Endodermal cell (in vitro differentiated cells): Measurements from ENCODE around the gene KLHL33. TPM values are rescaled to one million over a fixed set of nuclear protein-coding genes. Genes with fewer than 3 reads are reported as not detected.

Source experiments
- DNase-seq: peaks from one replicate; pipeline ENCODE4 v3.0.0-alpha.2; 2017
- H3K27ac ChIP-seq: 2 replicates; pipeline ENCODE4 v1.5.1; 2013; ENCODE audit warnings: mild to moderate bottlenecking, low read depth, low read length, moderate library complexity
- H3K27me3 ChIP-seq: 2 replicates; pipeline ENCODE4 v1.6.1; 2013; ENCODE audit warnings: mild to moderate bottlenecking, low read length, moderate library complexity; ENCODE audit not compliant: insufficient read depth, control insufficient read depth, poor library complexity, severe bottlenecking
- H3K36me3 ChIP-seq: 2 replicates; pipeline ENCODE4 v1.7.0; 2013; ENCODE audit warnings: mild to moderate bottlenecking, low read length, moderate library complexity; ENCODE audit not compliant: control insufficient read depth, insufficient read depth
- H3K4me1 ChIP-seq: one replicate; pipeline ENCODE4 v1.7.0; 2013; ENCODE audit warnings: low read length; ENCODE audit not compliant: control insufficient read depth, insufficient read depth
- H3K4me3 ChIP-seq: 2 replicates; pipeline ENCODE4 v1.5.1; 2013; ENCODE audit warnings: mild to moderate bottlenecking, low read length, moderate library complexity
- H3K9ac ChIP-seq: 2 replicates; pipeline ENCODE4 v1.6.1; 2013; ENCODE audit warnings: mild to moderate bottlenecking, low read length, moderate library complexity; ENCODE audit not compliant: poor library complexity, severe bottlenecking; ENCODE audit errors: extremely low read depth
- H3K9me3 ChIP-seq: 2 replicates; pipeline ENCODE4 v1.6.1; 2013; ENCODE audit warnings: mild to moderate bottlenecking, low read length, moderate library complexity; ENCODE audit not compliant: control insufficient read depth
- H3K27ac Mint-ChIP-seq: 2 replicates; pipeline ENCODE4 v1.8.0; 2020; ENCODE audit warnings: mixed read lengths
- H3K27me3 Mint-ChIP-seq: 2 replicates; pipeline ENCODE4 v1.8.0; 2021; ENCODE audit warnings: mild to moderate bottlenecking, mixed read lengths; ENCODE audit not compliant: insufficient read depth
- H3K36me3 Mint-ChIP-seq: 2 replicates; pipeline ENCODE4 v1.8.0; 2020; ENCODE audit warnings: low read depth, mixed read lengths
- H3K4me1 Mint-ChIP-seq: 2 replicates; pipeline ENCODE4 v1.8.0; 2020; ENCODE audit warnings: mixed read lengths
- H3K4me3 Mint-ChIP-seq: 2 replicates; pipeline ENCODE4 v1.8.0; 2020; ENCODE audit warnings: mild to moderate bottlenecking, moderate library complexity, mixed read lengths
- H3K9me3 Mint-ChIP-seq: 2 replicates; pipeline ENCODE4 v1.8.0; 2020; ENCODE audit warnings: mild to moderate bottlenecking, mixed read lengths
- WGBS, 2 experiments: methylation state at CpG; one replicate each; pipeline versions ENCODE4 v1.1.5 to v1.1.7; 2013; ENCODE audit warnings: missing lambda C conversion rate in 2 of 2, mixed read lengths in 1 of 2; ENCODE audit not compliant: insufficient coverage in 1 of 2, insufficient read length in 1 of 2; 5-methylcytosine and 5-hydroxymethylcytosine counted together
- long read RNA-seq, 4 experiments: library from polyadenylated mRNA in 2 of 4; library from RNA in 1 of 4; library from capped mRNA in 1 of 4; stranded (forward) in 3 of 4; unstranded in 1 of 4; transcript quantifications; one replicate each; pipeline ENCODE4 v2.0.0, GENCODE V29; 2020 to 2021; ENCODE audit warnings: inconsistent platforms in 1 of 4
- polyA plus RNA-seq, 2 experiments: library from polyadenylated mRNA; stranded (reverse); fragments of 50-300 nt; gene quantifications; one replicate each; pipeline ENCODE4 v1.2.3, GENCODE V29; 2013
- total RNA-seq, 2 donors: library from RNA; stranded (reverse); fragmentation: NEBNext Ultra II Directional in 1 of 2; extraction: Animal tissue kit (Norgen Biotek cat#: 25700) in 1 of 2; gene quantifications; 2 replicates in 1 of 2; 3 replicates in 1 of 2; pipeline ENCODE4 v1.2.1, GENCODE V29; 2021
- TF ChIP-seq, protein P1 (sequence below): fragments of 200-600 bp; sonication (generic); conservative IDR thresholded peaks from 2 replicates; pipeline ENCODE4 v1.5.0; 2021; ENCODE audit warnings: antibody characterized with exemption, mild to moderate bottlenecking

KLHL33 gene, protein sequence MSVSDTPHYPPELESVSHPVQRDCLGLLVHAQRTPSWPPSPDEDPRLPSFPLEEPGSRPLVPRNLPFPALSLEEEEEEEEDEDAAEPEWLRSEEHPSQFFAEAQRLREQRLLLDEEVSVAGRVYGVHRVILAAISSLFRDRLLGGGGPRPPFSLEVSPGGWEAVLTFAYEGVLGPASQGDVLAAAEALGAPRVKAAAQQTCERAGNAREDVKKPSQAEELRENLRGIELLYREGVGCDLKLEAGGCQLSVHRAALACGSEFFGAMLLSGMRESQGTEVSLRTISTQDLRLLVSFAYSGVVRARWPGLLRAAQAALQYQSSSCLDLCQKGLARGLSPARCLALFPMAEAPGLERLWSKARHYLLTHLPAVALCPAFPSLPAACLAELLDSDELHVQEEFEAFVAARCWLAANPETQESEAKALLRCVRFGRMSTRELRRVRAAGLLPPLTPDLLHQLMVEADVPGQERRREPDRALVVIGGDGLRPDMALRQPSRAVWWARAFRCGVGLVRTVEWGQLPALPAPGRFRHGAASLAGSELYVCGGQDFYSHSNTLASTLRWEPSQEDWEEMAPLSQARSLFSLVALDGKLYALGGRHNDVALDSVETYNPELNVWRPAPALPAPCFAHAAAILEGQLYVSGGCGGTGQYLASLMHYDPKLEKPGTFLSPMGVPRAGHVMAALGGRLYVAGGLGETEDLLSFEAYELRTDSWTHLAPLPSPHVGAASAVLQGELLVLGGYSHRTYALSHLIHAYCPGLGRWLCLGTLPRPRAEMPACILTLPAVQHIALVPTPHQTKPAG
- under 1 TPM in 1 of 2 donors, not detected in 1; 0.09 TPM for total RNA-seq
- not detected for polyA plus RNA-seq (2013, experiment 1 of 2)
- polyA plus RNA-seq (2013, experiment 2 of 2), result not detected
- long read RNA-seq, experiment 1, result 0 reads
- long read RNA-seq, experiment 2, result 0 reads
- long read RNA-seq, experiment 3, result 0 reads
- long read RNA-seq, experiment 4, result 0 reads

GRCh38 chr14:20435582-20436362 is at the start of gene KLHL33:
Gene KLHL33 (minus strand): TSS chr14:20436166. CDS start chr14:20435811, 355 bp downstream.
- no peaks in the 10 kb centered on the region for H3K36me3 Mint-ChIP-seq
- DNase-seq, result no peak
- no peaks in the 10 kb centered on the region for H3K27me3 ChIP-seq
- H3K36me3 ChIP-seq, result no peaks in the 10 kb centered on the region
- peak within 1 kb of the TSS; percentile 37 for H3K4me3 Mint-ChIP-seq
- H3K9ac ChIP-seq, result no peak within 1 kb of the TSS
- no peak within 1 kb of the TSS for H3K27ac Mint-ChIP-seq
- H3K4me1 ChIP-seq, result no peaks in the 10 kb centered on the region
- WGBS, 2 experiments, result 90 to 94% methylated on average over 6 to 17 of the region's 17 CpGs
- TF ChIP-seq, protein P1, sequence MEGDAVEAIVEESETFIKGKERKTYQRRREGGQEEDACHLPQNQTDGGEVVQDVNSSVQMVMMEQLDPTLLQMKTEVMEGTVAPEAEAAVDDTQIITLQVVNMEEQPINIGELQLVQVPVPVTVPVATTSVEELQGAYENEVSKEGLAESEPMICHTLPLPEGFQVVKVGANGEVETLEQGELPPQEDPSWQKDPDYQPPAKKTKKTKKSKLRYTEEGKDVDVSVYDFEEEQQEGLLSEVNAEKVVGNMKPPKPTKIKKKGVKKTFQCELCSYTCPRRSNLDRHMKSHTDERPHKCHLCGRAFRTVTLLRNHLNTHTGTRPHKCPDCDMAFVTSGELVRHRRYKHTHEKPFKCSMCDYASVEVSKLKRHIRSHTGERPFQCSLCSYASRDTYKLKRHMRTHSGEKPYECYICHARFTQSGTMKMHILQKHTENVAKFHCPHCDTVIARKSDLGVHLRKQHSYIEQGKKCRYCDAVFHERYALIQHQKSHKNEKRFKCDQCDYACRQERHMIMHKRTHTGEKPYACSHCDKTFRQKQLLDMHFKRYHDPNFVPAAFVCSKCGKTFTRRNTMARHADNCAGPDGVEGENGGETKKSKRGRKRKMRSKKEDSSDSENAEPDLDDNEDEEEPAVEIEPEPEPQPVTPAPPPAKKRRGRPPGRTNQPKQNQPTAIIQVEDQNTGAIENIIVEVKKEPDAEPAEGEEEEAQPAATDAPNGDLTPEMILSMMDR, result no peak
- no peaks in the 10 kb centered on the region for H3K9me3 ChIP-seq
- peaks cover 6% of the 10 kb centered on the region for H3K4me1 Mint-ChIP-seq
- H3K4me3 ChIP-seq, result no peak within 1 kb of the TSS
- no peak within 1 kb of the TSS for H3K27ac ChIP-seq
- H3K9me3 Mint-ChIP-seq, result no peaks in the 10 kb centered on the region
- H3K27me3 Mint-ChIP-seq, result peaks cover 12% of the 10 kb centered on the region

DNA sequence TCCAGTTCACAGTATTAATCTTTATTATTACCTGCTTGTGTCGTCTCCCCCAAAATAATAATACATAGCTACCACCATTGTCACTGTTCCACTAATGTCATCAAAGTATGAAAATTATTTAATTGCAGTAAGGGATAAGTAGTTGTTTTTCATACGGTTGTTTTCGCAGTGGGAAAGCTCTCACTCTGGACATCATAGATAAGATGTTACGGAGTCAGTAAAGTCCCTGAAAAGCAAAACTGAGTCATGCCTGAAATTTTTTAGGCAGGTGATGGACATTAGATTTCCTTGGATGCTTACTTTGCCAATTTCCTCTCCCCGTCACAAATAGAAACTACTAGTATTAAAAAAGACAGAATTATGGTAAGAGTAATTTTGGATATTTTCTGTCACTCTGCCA is 46.4 kb upstream of the KLHL33 start:
- Histone ChIP-seq H3K4me1 (no peaks in the 10 kb centered on the region), H3K27me3 (no peaks in the 10 kb centered on the region), H3K4me3 (no peak overlapping the region), H3K27ac (no peak overlapping the region), H3K36me3 (peaks cover 12% of the 10 kb centered on the region), H3K9me3 (no peaks in the 10 kb centered on the region), H3K9ac (no peak overlapping the region)
- H3K9me3 Mint-ChIP-seq, result no peaks in the 10 kb centered on the region
- no peaks in the 10 kb centered on the region for H3K27me3 Mint-ChIP-seq
- H3K36me3 Mint-ChIP-seq, result peaks cover 5% of the 10 kb centered on the region
- TF ChIP-seq, protein P1, result no peak
- peaks cover 8% of the 10 kb centered on the region for H3K4me1 Mint-ChIP-seq
- WGBS, 2 experiments, result 96% methylated on average over 3 of the region's 5 CpGs
- DNase-seq, result no peak
- H3K27ac Mint-ChIP-seq, result no peak overlapping the region
- H3K4me3 Mint-ChIP-seq, result no peak overlapping the region

- Histone ChIP-seq H3K36me3 (peaks cover 47% of the 10 kb centered on the region), H3K9me3 (no peaks in the 10 kb centered on the region), H3K27ac (no peak overlapping the region), H3K27me3 (no peaks in the 10 kb centered on the region), H3K4me1 (peaks cover 2% of the 10 kb centered on the region), H3K9ac (no peak overlapping the region), H3K4me3 (no peak overlapping the region)
- H3K4me1 Mint-ChIP-seq, result peaks cover 4% of the 10 kb centered on the region
- no peaks in the 10 kb centered on the region for H3K27me3 Mint-ChIP-seq
- no peak for DNase-seq
- WGBS, 2 experiments, result 94% methylated on average over 2 of the region's 2 CpGs; no CpG with 5 or more reads in 1 of the 2 experiments
- H3K9me3 Mint-ChIP-seq, result no peaks in the 10 kb centered on the region
- TF ChIP-seq, protein P1, result no peak
- no peak overlapping the region for H3K27ac Mint-ChIP-seq
- H3K36me3 Mint-ChIP-seq, result peaks cover 39% of the 10 kb centered on the region
- H3K4me3 Mint-ChIP-seq, result no peak overlapping the region
Observed at GRCh38 chr14:20478894-20479293, 42.9 kb upstream of the KLHL33 start.
